Measurements from ENCODE around the gene FANCC. TPM values are rescaled to one million over a fixed set of nuclear protein-coding genes. Genes with fewer than 3 reads are reported as not detected.

The FANCC gene
- total and polyA plus RNA-seq, 2 of the 13 experiments (the other 11 are each of a cell fraction or from before 2014, with no cell fraction given) = 7.4 to 8.6 TPM

DNA sequence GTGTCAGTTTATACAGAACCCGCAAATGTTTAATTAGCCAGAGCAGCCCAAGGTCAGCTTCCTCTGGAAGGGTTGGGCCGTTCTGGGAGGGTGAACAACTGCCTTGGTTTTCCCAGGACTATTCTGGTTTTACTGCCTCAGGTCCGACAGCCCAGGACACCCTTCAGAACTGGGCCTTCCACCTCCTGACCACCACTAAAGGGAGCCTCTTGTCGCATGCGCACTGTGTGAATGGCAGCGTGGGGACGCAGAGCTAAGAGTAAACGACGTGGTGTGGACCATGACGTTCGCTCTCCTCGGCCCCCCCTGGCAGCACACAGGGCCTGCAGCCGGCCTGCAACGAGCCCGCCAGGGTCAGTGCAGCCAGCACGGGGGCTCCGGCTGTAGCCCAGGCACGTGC lies 214.9 kb downstream of the FANCC start:
- POLR2A ChIA-PET = no interaction called here
- ATAC-seq = no peak
- Histone ChIP-seq H4K20me1 (ENCODE audit: insufficient read depth, low read length) (no peaks in the 10 kb centered on the region), H3K4me3 (replicated peaks in 1 of 3; ENCODE audit: insufficient read depth in 1 of 3, low read depth in 2 of 3, low read length in 3 of 3) (no peak overlapping the region), H3K79me2 (ENCODE audit: insufficient read depth, low read length) (no peaks in the 10 kb centered on the region), H3K4me1 (ENCODE audit: insufficient read depth, low read length) (no peaks in the 10 kb centered on the region), H3K27ac (ENCODE audit: extremely low read length, insufficient read depth, low read length) (no peak overlapping the region), H3K4me2 (ENCODE audit: low read depth, low read length) (no peak overlapping the region), H3K9me3 (ENCODE audit: low read length) (no peaks in the 10 kb centered on the region), H3K27me3 (ENCODE audit: control insufficient read depth in 1 of 2, insufficient read depth in 2 of 2, low read length in 2 of 2) (no peaks in the 10 kb centered on the region), H2AFZ (ENCODE audit: low read length) (no peak overlapping the region), H3K9ac (ENCODE audit: insufficient read depth, low read depth, low read length) (no peak overlapping the region), H3K36me3 (replicated peaks in 1 of 2; ENCODE audit: control insufficient read depth in 1 of 2, insufficient read depth in 2 of 2, low read length in 2 of 2) (peaks cover 12 to 26% of the 10 kb centered on the region in 2 experiments; a peak in 4 of 5 replicates)
- FAIRE-seq = no peak
- intact Hi-C loops (cut with micrococcal nuclease; ENCODE audit: unreplicated experiment) = no loop called here
- DNase-seq (ENCODE audit: low spot score) = no peak
- BruUV-seq (replicated peaks) = no TSS peak
- CTCF ChIA-PET (ENCODE audit: low intra/inter-chr PET ratio, low total read pairs) = no interaction called here
- in situ Hi-C loops (cut with HindIII; ENCODE audit: extremely low pct_ligation_motif_present, low pct_unique_long_range_greater_than_20kb) = no loop called here
- 92% methylated on average over 5 of the region's 18 CpGs for WGBS (ENCODE audit: low lambda C conversion rate)
- TF ChIP-seq, protein P1, sequence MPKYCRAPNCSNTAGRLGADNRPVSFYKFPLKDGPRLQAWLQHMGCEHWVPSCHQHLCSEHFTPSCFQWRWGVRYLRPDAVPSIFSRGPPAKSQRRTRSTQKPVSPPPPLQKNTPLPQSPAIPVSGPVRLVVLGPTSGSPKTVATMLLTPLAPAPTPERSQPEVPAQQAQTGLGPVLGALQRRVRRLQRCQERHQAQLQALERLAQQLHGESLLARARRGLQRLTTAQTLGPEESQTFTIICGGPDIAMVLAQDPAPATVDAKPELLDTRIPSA (CRISPR knock-in tag; IDR thresholded peaks at IDR 0.05; ENCODE audit: borderline replicate concordance) = no peak
- TF ChIP-seq SRF (IDR thresholded peaks at IDR 0.05; ENCODE audit: low read depth, low read length) (no peak), ZNF552 (CRISPR knock-in tag; IDR thresholded peaks at IDR 0.05; ENCODE audit: borderline replicate concordance) (no peak), SIN3A (IDR thresholded peaks at IDR 0.05; ENCODE audit: borderline replicate concordance, low read depth, low read length) (no peak), RBM22 (optimal IDR thresholded peaks at IDR 0.05; ENCODE audit: low read length) (no peak)
- TF ChIP-seq, protein P2, sequence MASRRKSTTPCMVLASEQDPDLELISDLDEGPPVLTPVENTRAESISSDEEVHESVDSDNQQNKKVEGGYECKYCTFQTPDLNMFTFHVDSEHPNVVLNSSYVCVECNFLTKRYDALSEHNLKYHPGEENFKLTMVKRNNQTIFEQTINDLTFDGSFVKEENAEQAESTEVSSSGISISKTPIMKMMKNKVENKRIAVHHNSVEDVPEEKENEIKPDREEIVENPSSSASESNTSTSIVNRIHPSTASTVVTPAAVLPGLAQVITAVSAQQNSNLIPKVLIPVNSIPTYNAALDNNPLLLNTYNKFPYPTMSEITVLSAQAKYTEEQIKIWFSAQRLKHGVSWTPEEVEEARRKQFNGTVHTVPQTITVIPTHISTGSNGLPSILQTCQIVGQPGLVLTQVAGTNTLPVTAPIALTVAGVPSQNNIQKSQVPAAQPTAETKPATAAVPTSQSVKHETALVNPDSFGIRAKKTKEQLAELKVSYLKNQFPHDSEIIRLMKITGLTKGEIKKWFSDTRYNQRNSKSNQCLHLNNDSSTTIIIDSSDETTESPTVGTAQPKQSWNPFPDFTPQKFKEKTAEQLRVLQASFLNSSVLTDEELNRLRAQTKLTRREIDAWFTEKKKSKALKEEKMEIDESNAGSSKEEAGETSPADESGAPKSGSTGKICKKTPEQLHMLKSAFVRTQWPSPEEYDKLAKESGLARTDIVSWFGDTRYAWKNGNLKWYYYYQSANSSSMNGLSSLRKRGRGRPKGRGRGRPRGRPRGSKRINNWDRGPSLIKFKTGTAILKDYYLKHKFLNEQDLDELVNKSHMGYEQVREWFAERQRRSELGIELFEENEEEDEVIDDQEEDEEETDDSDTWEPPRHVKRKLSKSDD (CRISPR knock-in tag; IDR thresholded peaks at IDR 0.05; ENCODE audit: low read depth) = no peak
- TF ChIP-seq, protein P3, sequence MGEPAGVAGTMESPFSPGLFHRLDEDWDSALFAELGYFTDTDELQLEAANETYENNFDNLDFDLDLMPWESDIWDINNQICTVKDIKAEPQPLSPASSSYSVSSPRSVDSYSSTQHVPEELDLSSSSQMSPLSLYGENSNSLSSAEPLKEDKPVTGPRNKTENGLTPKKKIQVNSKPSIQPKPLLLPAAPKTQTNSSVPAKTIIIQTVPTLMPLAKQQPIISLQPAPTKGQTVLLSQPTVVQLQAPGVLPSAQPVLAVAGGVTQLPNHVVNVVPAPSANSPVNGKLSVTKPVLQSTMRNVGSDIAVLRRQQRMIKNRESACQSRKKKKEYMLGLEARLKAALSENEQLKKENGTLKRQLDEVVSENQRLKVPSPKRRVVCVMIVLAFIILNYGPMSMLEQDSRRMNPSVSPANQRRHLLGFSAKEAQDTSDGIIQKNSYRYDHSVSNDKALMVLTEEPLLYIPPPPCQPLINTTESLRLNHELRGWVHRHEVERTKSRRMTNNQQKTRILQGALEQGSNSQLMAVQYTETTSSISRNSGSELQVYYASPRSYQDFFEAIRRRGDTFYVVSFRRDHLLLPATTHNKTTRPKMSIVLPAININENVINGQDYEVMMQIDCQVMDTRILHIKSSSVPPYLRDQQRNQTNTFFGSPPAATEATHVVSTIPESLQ (CRISPR knock-in tag; conservative IDR thresholded peaks at IDR 0.05) = no peak
- TF ChIP-seq, protein P4, sequence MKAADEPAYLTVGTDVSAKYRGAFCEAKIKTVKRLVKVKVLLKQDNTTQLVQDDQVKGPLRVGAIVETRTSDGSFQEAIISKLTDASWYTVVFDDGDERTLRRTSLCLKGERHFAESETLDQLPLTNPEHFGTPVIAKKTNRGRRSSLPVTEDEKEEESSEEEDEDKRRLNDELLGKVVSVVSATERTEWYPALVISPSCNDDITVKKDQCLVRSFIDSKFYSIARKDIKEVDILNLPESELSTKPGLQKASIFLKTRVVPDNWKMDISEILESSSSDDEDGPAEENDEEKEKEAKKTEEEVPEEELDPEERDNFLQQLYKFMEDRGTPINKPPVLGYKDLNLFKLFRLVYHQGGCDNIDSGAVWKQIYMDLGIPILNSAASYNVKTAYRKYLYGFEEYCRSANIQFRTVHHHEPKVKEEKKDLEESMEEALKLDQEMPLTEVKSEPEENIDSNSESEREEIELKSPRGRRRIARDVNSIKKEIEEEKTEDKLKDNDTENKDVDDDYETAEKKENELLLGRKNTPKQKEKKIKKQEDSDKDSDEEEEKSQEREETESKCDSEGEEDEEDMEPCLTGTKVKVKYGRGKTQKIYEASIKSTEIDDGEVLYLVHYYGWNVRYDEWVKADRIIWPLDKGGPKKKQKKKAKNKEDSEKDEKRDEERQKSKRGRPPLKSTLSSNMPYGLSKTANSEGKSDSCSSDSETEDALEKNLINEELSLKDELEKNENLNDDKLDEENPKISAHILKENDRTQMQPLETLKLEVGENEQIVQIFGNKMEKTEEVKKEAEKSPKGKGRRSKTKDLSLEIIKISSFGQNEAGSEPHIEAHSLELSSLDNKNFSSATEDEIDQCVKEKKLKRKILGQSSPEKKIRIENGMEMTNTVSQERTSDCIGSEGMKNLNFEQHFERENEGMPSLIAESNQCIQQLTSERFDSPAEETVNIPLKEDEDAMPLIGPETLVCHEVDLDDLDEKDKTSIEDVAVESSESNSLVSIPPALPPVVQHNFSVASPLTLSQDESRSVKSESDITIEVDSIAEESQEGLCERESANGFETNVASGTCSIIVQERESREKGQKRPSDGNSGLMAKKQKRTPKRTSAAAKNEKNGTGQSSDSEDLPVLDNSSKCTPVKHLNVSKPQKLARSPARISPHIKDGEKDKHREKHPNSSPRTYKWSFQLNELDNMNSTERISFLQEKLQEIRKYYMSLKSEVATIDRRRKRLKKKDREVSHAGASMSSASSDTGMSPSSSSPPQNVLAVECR (CRISPR knock-in tag; IDR thresholded peaks at IDR 0.05; ENCODE audit: borderline replicate concordance) = no peak
